ENCODE results near the gene OR51D1. TPM values are rescaled to one million over a fixed set of nuclear protein-coding genes. Genes with fewer than 3 reads are reported as not detected.

The OR51D1 gene
- polyA plus RNA-seq, 1 donor (not counting 4 experiments of a cell fraction or from before 2014, with no cell fraction given) = not detected

DNA sequence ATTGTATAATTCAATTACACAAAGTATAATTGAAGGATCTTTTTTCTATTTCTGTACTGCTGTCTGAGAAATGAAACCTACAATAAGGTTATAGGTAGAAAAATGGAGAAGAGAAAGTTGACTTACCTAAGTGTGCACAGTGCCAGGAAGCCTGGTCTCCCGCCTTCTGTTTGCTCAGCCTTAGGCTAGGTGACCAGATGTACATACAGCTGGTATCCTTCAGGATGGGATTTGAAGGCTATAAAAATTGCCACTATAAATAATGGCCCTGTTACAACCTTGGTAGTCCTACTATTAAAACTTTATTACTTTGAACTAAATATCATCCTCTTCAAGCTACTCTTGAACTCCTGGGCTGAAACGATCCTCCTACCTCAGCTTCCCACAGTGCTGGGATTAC is 40.7 kb downstream of the OR51D1 start:
- Histone ChIP-seq H3K9me1 (ENCODE audit: control insufficient read depth, extremely low read depth, insufficient read depth, low read length) (no peaks in the 10 kb centered on the region), H4K20me1 (ENCODE audit: control insufficient read depth, extremely low read depth, insufficient read depth, low read length) (no peaks in the 10 kb centered on the region), H3K4me2 (ENCODE audit: control insufficient read depth, extremely low read depth, insufficient read depth, low read depth, low read length) (no peak overlapping the region), H3K27ac (ENCODE audit: control insufficient read depth, insufficient read depth, low read length) (no peak overlapping the region), H3K27me3 (ENCODE audit: control insufficient read depth, extremely low read depth, insufficient read depth, low read length) (no peaks in the 10 kb centered on the region), H3K4me1 (ENCODE audit: control insufficient read depth, extremely low read depth, insufficient read depth, low read length) (peaks cover 7% of the 10 kb centered on the region), H2AFZ (ENCODE audit: control insufficient read depth, low read length) (no peak overlapping the region), H3K9ac (ENCODE audit: control insufficient read depth, extremely low read depth, insufficient read depth, low read length) (no peak overlapping the region), H3K36me3 (ENCODE audit: control insufficient read depth in 2 of 2, extremely low read depth in 1 of 2, insufficient read depth in 2 of 2, low read length in 2 of 2) (no peaks in the 10 kb centered on the region), H3K79me2 (ENCODE audit: control insufficient read depth, insufficient read depth, low read length) (no peaks in the 10 kb centered on the region), H3K9me3 (ENCODE audit: control insufficient read depth, low read depth, low read length) (no peaks in the 10 kb centered on the region), H3K4me3 (ENCODE audit: control insufficient read depth in 2 of 3, extremely low read depth in 1 of 3, insufficient read depth in 2 of 3, low read depth in 1 of 3, low read length in 3 of 3) (no peak overlapping the region)
- FAIRE-seq (no peak), DNase-seq (ENCODE audit: low read depth, low spot score) (no peak)
- TF ChIP-seq, protein P1, sequence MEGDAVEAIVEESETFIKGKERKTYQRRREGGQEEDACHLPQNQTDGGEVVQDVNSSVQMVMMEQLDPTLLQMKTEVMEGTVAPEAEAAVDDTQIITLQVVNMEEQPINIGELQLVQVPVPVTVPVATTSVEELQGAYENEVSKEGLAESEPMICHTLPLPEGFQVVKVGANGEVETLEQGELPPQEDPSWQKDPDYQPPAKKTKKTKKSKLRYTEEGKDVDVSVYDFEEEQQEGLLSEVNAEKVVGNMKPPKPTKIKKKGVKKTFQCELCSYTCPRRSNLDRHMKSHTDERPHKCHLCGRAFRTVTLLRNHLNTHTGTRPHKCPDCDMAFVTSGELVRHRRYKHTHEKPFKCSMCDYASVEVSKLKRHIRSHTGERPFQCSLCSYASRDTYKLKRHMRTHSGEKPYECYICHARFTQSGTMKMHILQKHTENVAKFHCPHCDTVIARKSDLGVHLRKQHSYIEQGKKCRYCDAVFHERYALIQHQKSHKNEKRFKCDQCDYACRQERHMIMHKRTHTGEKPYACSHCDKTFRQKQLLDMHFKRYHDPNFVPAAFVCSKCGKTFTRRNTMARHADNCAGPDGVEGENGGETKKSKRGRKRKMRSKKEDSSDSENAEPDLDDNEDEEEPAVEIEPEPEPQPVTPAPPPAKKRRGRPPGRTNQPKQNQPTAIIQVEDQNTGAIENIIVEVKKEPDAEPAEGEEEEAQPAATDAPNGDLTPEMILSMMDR (optimal IDR thresholded peaks at IDR 0.05 in 1 of 3, IDR thresholded peaks at IDR 0.05 in 1 of 3, conservative IDR thresholded peaks at IDR 0.05 in 1 of 3; ENCODE audit: extremely low read depth in 1 of 3, insufficient read depth in 2 of 3, low read length in 3 of 3) = no peak
- no peak for TF ChIP-seq EZH2 (IDR thresholded peaks at IDR 0.05; ENCODE audit: low read length)
- dilution Hi-C loops (cut with MboI; ENCODE audit: extremely low pct_ligation_motif_present, low sequenced_read_pairs) = no loop called here

DNA sequence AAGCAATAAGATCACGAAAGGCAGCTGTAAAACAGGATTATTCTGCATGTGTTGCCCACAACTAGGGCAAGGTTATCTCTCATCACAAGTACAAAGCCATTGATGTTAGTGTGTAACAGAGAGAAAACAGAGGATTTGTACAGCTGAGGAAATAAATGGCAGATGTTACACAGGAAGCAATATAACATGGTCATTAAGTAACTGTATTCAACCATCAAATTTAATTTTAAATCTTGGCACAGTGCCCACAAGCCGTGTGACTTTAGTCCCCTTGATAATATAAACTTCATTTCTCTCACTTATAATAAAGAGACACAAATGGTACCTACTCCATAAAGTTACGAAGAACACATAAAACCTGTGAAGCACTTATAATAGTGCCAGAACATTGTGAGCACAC is 43.1 kb downstream of the OR51D1 start:
- no peaks in the 10 kb centered on the region for H3K27me3 ChIP-seq (ENCODE audit: control insufficient read depth, extremely low read depth, insufficient read depth, low read length)
- no peaks in the 10 kb centered on the region for H3K79me2 ChIP-seq (ENCODE audit: control insufficient read depth, insufficient read depth, low read length)
- no peak overlapping the region for H2AFZ ChIP-seq (ENCODE audit: control insufficient read depth, low read length)
- H3K4me1 ChIP-seq (ENCODE audit: control insufficient read depth, extremely low read depth, insufficient read depth, low read length) = peaks cover 17% of the 10 kb centered on the region
- H3K4me3 ChIP-seq (ENCODE audit: control insufficient read depth in 2 of 3, extremely low read depth in 1 of 3, insufficient read depth in 2 of 3, low read depth in 1 of 3, low read length in 3 of 3) = no peak overlapping the region
- no peaks in the 10 kb centered on the region for H3K9me3 ChIP-seq (ENCODE audit: control insufficient read depth, low read depth, low read length)
- dilution Hi-C loops (cut with MboI; ENCODE audit: extremely low pct_ligation_motif_present, low sequenced_read_pairs) = no loop called here
- H3K9me1 ChIP-seq (ENCODE audit: control insufficient read depth, extremely low read depth, insufficient read depth, low read length) = no peaks in the 10 kb centered on the region
- DNase-seq (ENCODE audit: low read depth, low spot score) (no peak), FAIRE-seq (no peak)
- TF ChIP-seq, protein P1 (optimal IDR thresholded peaks at IDR 0.05 in 1 of 3, IDR thresholded peaks at IDR 0.05 in 1 of 3, conservative IDR thresholded peaks at IDR 0.05 in 1 of 3; ENCODE audit: extremely low read depth in 1 of 3, insufficient read depth in 2 of 3, low read length in 3 of 3) = no peak
- TF ChIP-seq EZH2 (IDR thresholded peaks at IDR 0.05; ENCODE audit: low read length) = no peak
- no peaks in the 10 kb centered on the region for H3K36me3 ChIP-seq (ENCODE audit: control insufficient read depth in 2 of 2, extremely low read depth in 1 of 2, insufficient read depth in 2 of 2, low read length in 2 of 2)
- H3K4me2 ChIP-seq (ENCODE audit: control insufficient read depth, extremely low read depth, insufficient read depth, low read depth, low read length) = no peak overlapping the region
- no peak overlapping the region for H3K9ac ChIP-seq (ENCODE audit: control insufficient read depth, extremely low read depth, insufficient read depth, low read length)
- H4K20me1 ChIP-seq (ENCODE audit: control insufficient read depth, extremely low read depth, insufficient read depth, low read length) = no peaks in the 10 kb centered on the region
- no peak overlapping the region for H3K27ac ChIP-seq (ENCODE audit: control insufficient read depth, insufficient read depth, low read length)

All from keratinocyte (primary cell).